LNCAP (cell line): ENCODE measurements around the gene TRAP1.

Source experiments
- TF ChIP-seq, protein P1 (sequence below): fragments of 450-650 bp; IDR thresholded peaks from 2 replicates; pipeline ENCODE4 v1.5.1; 2017; ENCODE audit warnings: mild to moderate bottlenecking

Gene TRAP1

DNA sequence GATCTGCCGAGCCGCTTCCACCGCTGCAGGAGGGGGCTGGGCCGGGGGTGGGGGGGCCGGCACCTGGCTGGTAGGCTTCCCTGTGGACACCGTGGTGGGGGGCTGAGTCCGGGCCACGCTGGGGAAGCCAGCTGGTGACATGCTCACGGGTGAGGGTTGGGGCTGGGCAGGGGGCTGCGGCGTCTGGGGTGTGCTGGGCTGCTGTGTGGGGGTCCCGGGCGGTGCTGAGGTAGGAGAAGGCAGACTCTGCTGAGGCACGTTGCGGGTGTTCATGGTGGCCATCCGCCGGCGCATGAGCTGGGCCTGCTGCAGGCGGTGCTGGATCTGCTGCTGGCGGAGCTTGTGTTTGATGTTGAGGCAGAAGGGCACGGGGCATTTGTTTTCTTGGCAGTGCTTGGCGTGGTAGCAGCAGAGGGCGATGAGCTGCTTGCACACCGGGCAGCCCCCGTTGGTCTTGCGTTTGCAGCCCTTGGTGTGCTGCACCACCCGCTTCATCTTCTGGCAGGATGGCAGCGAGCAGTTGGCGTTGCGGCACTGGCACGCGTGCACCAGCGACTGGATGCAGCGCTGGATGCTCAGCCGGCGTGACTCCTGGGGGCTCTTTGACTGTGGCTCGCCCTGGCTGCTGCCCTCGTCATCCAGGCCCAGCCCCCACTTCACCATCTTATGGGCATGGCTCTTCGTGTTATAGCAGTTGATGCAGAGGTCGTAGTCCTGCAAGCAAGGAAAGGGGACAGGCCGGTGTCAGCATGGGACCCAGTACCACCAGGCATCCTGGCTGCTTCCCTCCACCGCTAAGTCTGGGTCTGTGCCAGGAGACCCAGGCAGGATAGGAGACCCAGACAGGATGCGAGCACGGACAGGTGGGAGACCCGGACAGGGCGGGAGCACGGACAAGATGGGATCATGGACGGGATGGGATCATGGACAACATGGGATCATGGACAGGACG, 12.1 kb upstream of the TRAP1 start:
- TF ChIP-seq, protein P1, sequence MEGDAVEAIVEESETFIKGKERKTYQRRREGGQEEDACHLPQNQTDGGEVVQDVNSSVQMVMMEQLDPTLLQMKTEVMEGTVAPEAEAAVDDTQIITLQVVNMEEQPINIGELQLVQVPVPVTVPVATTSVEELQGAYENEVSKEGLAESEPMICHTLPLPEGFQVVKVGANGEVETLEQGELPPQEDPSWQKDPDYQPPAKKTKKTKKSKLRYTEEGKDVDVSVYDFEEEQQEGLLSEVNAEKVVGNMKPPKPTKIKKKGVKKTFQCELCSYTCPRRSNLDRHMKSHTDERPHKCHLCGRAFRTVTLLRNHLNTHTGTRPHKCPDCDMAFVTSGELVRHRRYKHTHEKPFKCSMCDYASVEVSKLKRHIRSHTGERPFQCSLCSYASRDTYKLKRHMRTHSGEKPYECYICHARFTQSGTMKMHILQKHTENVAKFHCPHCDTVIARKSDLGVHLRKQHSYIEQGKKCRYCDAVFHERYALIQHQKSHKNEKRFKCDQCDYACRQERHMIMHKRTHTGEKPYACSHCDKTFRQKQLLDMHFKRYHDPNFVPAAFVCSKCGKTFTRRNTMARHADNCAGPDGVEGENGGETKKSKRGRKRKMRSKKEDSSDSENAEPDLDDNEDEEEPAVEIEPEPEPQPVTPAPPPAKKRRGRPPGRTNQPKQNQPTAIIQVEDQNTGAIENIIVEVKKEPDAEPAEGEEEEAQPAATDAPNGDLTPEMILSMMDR: no peak

DNA sequence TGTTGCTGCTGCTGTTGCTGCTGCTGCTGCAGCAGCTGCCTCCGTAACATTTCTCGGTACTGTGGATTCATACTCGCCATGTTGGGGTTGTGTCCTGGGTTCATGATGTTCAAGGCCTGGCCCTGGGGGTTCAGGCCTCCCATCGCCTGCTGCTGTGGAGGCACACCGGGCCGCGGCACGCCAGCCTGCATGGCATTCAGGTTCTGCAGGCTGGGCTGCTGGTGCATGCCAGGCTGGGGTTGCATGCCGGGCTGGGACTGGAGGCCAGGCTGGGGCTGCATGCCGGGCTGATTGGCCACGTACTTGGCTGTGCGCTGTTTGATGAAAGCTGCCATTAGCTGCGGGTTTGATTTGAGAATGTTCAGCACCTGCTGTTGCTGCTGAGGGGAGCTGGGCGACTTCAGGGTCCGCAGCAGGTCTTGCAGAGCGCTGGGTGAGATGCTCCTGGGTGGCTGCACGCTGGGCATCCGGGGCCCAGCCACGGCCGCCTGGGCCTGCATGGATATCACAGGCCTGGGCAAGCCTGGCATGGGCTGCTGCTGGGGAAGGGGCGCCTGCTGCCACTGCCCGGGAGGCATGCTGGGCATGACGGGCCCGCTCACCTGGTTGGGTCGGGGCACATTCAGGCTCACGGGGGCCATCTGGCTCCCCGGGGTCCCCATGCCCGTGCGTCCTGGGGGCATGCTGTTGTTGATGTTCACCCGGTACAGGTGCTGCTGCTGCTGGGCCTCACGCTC, 11.3 kb upstream of the TRAP1 start:
- TF ChIP-seq, protein P1: no peak

DNA sequence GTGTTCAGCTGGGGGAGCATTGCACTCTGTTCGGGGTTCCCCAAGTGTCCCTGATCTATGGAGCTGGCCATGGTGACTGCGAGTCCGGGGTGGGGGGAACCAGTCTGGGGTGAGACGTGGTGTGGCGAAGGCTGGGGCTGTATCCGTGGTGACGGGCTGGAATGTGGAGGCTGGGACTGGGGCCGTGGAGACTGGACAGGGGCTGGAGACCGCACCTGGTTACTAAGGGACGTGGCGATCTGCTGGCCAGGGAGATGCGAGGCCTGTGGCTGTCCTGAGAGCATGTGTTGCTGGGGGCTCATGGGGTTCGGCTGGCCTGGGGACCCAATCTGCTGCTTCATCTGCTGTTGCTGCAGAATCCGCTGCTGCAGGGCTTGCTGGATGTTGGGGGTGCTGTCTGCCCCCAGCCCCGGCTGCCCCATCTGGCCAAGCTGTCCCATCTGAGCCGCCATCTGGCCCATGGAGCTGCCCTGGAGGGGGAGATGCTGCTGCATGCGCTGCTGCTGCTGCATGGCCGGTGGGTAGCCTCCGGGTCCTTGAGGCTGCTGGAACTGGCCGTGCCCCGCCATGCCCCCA, 10.6 kb upstream of the TRAP1 start:
- TF ChIP-seq, protein P1: no peak

DNA sequence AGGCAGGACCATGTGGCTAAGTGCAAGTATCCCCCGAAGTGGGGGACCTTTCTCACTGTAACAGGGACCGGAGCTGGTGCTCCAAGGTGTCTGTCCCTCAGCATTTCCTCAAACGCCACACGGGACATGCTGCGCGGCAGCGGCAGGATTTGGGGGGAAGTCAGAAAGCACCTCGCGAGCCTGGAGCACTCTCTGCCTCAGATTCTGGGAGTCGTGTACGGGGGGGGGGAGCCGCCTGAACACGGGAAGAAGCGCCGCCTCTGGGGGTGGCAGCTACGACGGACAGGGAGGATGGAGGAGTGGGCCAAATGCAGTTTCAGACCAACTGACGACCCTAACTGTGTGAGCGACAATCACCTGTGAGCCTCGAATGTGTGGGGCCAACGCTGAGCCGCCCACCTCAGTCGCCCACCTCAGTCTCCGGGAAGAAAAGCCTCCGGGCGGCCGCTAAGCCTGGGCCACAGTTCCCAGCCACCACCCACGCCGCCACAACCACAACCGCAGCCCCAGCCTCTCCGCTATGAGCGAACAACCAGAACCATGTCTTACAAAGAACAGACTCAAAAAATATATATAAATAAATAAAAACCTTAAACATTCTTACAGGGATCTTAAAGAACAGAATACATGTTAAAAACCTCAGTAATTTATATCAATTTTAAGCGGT, 8.8 kb upstream of the TRAP1 start:
- TF ChIP-seq, protein P1: no peak

DNA sequence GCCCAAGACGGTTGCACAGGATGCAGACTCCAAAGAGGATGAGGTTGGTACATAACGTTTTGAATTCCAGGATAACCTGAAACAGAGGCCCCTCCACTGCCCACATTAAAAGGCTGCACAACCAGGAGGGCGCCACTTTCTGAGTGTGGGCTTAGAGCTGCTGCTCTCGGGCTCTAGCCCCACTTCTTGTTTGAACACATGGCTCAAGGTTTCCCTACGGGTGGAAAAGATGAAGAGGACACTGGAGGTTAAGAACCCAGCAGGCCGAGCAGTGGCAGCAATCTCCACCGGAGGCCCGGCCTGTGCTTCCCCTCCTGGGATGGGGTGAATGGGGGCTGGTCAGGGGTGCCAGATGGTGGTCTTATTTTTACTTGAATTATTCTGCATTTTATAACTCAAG, 8.0 kb upstream of the TRAP1 start:
- TF ChIP-seq, protein P1: no peak

DNA sequence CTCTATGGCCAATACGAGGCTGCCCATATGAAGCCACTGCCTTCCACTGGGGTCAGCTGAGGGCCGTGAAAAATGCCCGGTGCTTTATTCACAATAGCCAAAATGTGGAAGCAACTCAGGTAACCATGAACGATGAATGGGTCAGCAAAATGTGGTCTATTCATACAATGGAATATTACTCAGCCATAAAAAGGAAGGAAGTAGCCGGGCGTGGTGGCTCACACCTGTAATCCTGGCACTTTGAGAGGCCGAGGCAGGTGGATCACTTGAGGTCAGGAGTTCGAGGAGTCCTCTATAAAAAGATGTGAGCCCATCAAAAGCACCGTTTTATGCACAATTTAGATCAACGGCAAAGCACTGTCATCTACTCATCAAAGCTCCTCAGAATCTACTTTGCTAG, 5.2 kb upstream of the TRAP1 start:
- TF ChIP-seq, protein P1: no peak

DNA sequence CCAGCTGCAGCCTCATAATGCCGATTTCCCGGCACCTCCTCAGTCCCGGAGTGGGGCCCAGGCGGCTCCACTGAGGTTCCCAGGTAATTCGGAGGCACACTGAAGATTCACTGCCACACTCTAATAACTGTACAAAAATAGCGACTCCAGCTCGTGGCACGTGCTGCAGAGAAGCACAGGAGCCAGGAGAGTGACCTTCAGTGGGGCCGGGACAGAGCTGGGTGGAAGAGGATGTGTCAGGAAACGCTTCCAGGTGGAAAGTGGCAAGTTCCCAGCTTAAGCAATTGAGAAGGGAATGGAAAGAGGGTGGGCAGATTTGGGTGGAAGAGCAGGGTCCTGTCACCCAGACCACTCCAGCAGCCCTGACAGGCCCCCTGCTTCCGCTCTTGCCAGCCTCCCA, 3.1 kb upstream of the TRAP1 start:
- TF ChIP-seq, protein P1: no peak
